CD4-positive, CD25-positive, alpha-beta regulatory T cell (primary cell): ENCODE measurements around the gene C11orf97. TPM values are rescaled to one million over a fixed set of nuclear protein-coding genes. Genes with fewer than 3 reads are reported as not detected.

Experiments used
- ATAC-seq, 2 donors: fragments of 150-1000 bp; cut with Tn5 transposase; one replicate each; pipeline ENCODE4 v1.10.0; 2021; ENCODE audit warnings: low read depth in 2 of 2, moderate number of reproducible peaks in 2 of 2, moderate library complexity in 1 of 2
- DNase-seq, 3 donors: peaks; one replicate each; pipeline versions ENCODE4 v3.0.0 to v3.0.0-alpha.2; 2012 to 2022; ENCODE audit warnings: mixed read lengths in 1 of 3
- H3K27ac ChIP-seq: one replicate; pipeline ENCODE4 v1.7.0; 2013; ENCODE audit warnings: mild to moderate bottlenecking, low read length; ENCODE audit not compliant: insufficient read depth, poor library complexity, severe bottlenecking
- H3K27me3 ChIP-seq: one replicate; pipeline ENCODE4 v1.7.0; 2013; ENCODE audit warnings: low read length; ENCODE audit not compliant: control insufficient read depth, insufficient read depth
- H3K36me3 ChIP-seq: one replicate; pipeline ENCODE4 v1.7.0; 2013; ENCODE audit warnings: mild to moderate bottlenecking, low read length, moderate library complexity; ENCODE audit not compliant: control insufficient read depth, insufficient read depth
- H3K4me1 ChIP-seq: 2 replicates; pipeline ENCODE4 v1.7.0; 2013; ENCODE audit warnings: mild to moderate bottlenecking, low read length; ENCODE audit not compliant: insufficient read depth, control insufficient read depth, poor library complexity, severe bottlenecking
- H3K4me3 ChIP-seq: one replicate; pipeline ENCODE4 v1.7.0; 2013; ENCODE audit warnings: low read depth, mild to moderate bottlenecking, low read length, moderate library complexity
- H3K9me3 ChIP-seq, 2 experiments: 1 replicate in 1 of 2; 2 replicates in 1 of 2; pipeline ENCODE4 v1.7.0; 2013; ENCODE audit warnings: low read length in 2 of 2, mild to moderate bottlenecking in 1 of 2, moderate library complexity in 1 of 2; ENCODE audit not compliant: control insufficient read depth in 2 of 2
- H3K27ac Mint-ChIP-seq, 3 donors: one replicate each; pipeline ENCODE4 v1.8.0; 2020 to 2022; ENCODE audit warnings: mild to moderate bottlenecking in 3 of 3, mixed read lengths in 3 of 3, moderate library complexity in 2 of 3
- H3K27me3 Mint-ChIP-seq: one replicate; pipeline ENCODE4 v1.8.0; 2022; ENCODE audit warnings: mild to moderate bottlenecking, mixed read lengths
- H3K36me3 Mint-ChIP-seq: one replicate; pipeline ENCODE4 v1.8.0; 2020; ENCODE audit warnings: mixed read lengths
- H3K4me1 Mint-ChIP-seq, 4 donors: one replicate each; pipeline ENCODE4 v1.8.0; 2020 to 2022; ENCODE audit warnings: mixed read lengths in 4 of 4, mild to moderate bottlenecking in 1 of 4
- H3K4me3 Mint-ChIP-seq, 4 donors: one replicate each; pipeline ENCODE4 v1.8.0; 2020 to 2022; ENCODE audit warnings: mild to moderate bottlenecking in 4 of 4, mixed read lengths in 4 of 4, moderate library complexity in 3 of 4
- H3K9me3 Mint-ChIP-seq, 7 donors: one replicate each; pipeline ENCODE4 v1.8.0; 2020 to 2022; ENCODE audit warnings: mixed read lengths in 7 of 7, mild to moderate bottlenecking in 3 of 7, moderate library complexity in 2 of 7
- polyA plus RNA-seq, 4 donors: library from polyadenylated mRNA; unstranded; fragments of 300-500 nt; fragmentation: Illumina TruSeq; gene quantifications; one replicate each; pipeline ENCODE4 v1.2.3, GENCODE V29; 2021
- total RNA-seq: library from RNA; stranded (reverse); gene quantifications from one replicate; pipeline ENCODE4 v1.2.3, GENCODE V29; 2022

C11orf97 gene, protein sequence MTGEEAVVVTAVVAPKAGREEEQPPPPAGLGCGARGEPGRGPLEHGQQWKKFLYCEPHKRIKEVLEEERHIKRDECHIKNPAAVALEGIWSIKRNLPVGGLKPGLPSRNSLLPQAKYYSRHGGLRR
- total RNA-seq (not detected), polyA plus RNA-seq (not detected)

DNA sequence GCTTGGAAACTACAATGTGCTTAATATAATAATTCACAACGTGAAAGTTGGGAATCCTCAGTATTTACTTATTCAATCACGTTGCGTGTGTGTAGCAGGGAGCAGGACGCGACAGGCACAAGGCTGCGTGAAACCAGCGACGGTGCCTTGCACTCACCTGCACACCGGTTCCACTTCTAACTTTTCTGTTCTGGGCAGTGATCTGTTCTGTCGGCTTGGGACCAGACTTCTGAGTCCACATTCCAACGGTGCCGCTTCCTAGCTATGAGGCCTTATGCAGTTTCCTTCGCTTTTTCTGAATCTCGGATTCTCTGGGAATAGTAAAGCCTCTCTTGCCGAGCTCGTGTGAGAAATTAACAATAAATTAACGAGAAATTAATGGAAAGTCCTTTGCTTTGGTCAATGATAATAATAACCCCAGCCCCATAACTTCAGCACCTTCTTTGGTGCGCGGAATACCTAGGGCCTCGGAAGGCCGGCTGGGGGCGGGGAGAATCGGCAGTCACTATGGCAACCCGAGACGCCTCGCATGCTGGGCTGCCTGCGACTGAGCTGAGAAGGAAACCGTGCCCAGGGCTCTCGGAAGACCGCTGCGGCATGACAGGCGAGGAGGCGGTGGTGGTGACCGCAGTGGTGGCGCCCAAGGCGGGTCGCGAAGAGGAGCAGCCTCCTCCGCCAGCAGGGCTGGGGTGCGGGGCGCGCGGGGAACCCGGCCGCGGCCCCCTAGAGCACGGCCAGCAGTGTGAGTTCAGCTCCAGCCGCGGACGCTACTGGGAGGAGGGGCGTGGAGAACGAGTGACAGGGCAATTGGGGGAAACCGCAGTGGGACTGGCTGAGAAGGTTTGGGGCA is at the start of gene C11orf97:
C11orf97 (plus strand) TSS at position 530 of the 850 bp plus-strand sequence; CDS start at position 598, 68 bp downstream.
- Mint-ChIP-seq H3K4me1 (peaks cover 0 to 14% (median 10%) of the 10 kb centered on the region in 4 donors), H3K9me3 (peaks cover 0 to 2% (median 0%) of the 10 kb centered on the region in 7 donors), H3K27me3 (peaks cover 65% of the 10 kb centered on the region), H3K27ac (peak within 1 kb of the TSS in 1 of 3 donors; percentile 84), H3K36me3 (no peaks in the 10 kb centered on the region), H3K4me3 (peak within 1 kb of the TSS in 3 of 4 donors; percentile 78 to 82 (median 80))
- H3K4me3 ChIP-seq, result peak within 1 kb of the TSS; percentile 16
- peaks cover 11% of the 10 kb centered on the region for H3K4me1 ChIP-seq
- H3K36me3 ChIP-seq, result no peaks in the 10 kb centered on the region
- no peak within 1 kb of the TSS for H3K27ac ChIP-seq
- H3K27me3 ChIP-seq, result peaks cover 19% of the 10 kb centered on the region
- H3K9me3 ChIP-seq, result no peaks in the 10 kb centered on the region
- ATAC-seq, result peak; percentile 69 to 72
- DNase-seq, result peak; percentile 5 to 70 (median 43)

DNA sequence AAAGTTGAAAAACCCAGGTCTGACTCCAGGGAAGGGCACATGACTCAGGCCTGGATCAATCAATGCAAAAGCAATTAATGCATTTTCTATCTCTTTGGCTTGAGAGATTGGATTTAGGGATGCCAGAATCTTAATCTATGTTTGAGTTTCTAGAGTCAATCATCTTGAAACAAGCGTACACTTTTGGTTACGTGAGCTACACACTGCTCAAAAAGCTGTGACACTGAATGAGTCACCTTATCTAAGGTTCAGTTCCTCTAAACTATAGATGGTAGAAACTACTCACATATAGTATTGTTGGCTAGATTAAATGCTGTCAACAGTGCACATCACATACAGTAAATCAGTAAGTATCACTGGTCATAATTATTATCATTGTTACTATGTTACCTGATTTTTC is 42.8 kb upstream of the C11orf97 start:
- no peak for DNase-seq
- Mint-ChIP-seq H3K27me3 (no peaks in the 10 kb centered on the region), H3K4me1 (peaks cover 11 to 21% (median 15%) of the 10 kb centered on the region in 4 donors), H3K27ac (no peak overlapping the region), H3K9me3 (no peaks in the 10 kb centered on the region), H3K36me3 (peaks cover 59% of the 10 kb centered on the region), H3K4me3 (no peak overlapping the region)
- ATAC-seq, result no peak
- Histone ChIP-seq H3K4me3 (no peak overlapping the region), H3K36me3 (peaks cover 36% of the 10 kb centered on the region), H3K4me1 (no peaks in the 10 kb centered on the region), H3K27ac (no peak overlapping the region), H3K9me3 (no peaks in the 10 kb centered on the region), H3K27me3 (no peaks in the 10 kb centered on the region)

DNA sequence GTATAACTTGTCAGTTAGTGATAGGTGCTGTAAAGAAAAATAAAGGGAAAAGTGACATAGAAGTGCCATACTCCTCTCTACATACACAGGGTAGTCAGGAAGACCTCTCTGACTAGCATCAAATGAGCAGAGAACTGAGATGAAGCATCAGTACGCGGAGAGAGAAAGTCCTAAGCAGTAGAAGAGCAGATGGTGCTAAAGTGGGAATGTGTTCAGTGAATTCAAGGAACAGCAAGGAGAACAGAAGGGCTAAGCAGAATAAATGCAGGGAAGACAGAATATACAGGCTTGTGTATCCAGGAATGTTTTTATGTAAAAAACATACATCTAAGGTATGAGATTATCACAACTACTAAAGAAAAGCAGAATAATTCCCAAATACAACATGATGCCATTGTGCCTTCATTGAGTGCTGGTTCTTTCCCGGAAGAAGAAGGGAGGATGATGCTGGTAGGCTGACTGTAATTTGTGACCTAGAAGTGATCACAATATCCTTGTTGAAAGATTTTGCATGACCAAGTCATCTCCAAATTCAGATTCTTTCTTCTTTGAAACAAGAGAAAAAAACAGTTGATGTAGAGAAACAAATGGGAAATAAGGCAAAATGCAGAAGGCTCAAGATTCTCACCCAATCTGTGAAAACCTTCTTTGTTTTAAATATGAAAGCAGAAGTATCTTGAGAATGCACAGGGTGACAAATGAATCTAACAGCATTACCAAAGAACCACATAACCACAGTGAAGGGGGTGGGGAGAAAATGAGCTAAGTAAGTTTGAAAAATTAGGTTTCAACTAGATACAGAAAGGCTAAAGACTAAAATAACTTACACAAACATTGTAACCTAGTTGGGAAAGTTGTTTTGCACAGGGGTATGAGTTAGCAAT is 39.1 kb upstream of the C11orf97 start:
- peaks cover 15 to 29% (median 15%) of the 10 kb centered on the region in 4 donors for H3K4me1 Mint-ChIP-seq
- peak in 1 of 2 donors; percentile 45 for ATAC-seq
- H3K36me3 Mint-ChIP-seq, result peaks cover 55% of the 10 kb centered on the region
- Histone ChIP-seq H3K4me3 (no peak overlapping the region), H3K4me1 (no peaks in the 10 kb centered on the region), H3K27ac (no peak overlapping the region), H3K27me3 (no peaks in the 10 kb centered on the region), H3K36me3 (peaks cover 49% of the 10 kb centered on the region), H3K9me3 (no peaks in the 10 kb centered on the region)
- H3K27ac Mint-ChIP-seq, result peak overlapping the region in 1 of 3 donors; percentile 45
- H3K27me3 Mint-ChIP-seq, result no peaks in the 10 kb centered on the region
- no peaks in the 10 kb centered on the region for H3K9me3 Mint-ChIP-seq
- DNase-seq, result peak in 1 of 3 donors; percentile 63
- H3K4me3 Mint-ChIP-seq, result peak overlapping the region in 1 of 4 donors; percentile 16

DNA sequence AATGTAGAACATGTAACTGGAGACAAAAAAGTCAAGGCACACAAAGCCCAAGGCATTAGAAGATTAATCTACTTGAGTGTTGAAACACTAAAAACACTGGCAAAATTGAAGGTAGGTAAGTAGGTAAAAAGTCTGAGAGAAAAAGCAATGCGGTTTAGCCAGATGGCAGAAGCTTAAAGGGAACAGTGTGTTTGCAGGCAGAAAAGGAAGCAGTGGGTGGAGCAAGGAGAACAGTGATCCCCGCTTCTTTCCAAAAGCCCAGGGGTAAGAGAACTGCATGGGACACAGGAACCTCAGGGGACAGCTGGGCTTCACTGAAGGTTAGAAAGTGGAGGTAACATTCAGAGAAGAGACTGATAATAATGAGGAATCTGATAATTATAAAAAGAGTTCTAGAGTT is 34.6 kb upstream of the C11orf97 start:
- Histone ChIP-seq H3K4me1 (no peaks in the 10 kb centered on the region), H3K9me3 (no peaks in the 10 kb centered on the region), H3K36me3 (peaks cover 53% of the 10 kb centered on the region), H3K27me3 (no peaks in the 10 kb centered on the region), H3K4me3 (no peak overlapping the region), H3K27ac (no peak overlapping the region)
- no peaks in the 10 kb centered on the region for H3K27me3 Mint-ChIP-seq
- no peaks in the 10 kb centered on the region for H3K9me3 Mint-ChIP-seq
- ATAC-seq (no peak), DNase-seq (no peak)
- H3K36me3 Mint-ChIP-seq, result peaks cover 61% of the 10 kb centered on the region
- no peak overlapping the region for H3K4me3 Mint-ChIP-seq
- peak overlapping the region in 1 of 3 donors; percentile 83 for H3K27ac Mint-ChIP-seq
- H3K4me1 Mint-ChIP-seq, result peaks cover 15 to 24% (median 19%) of the 10 kb centered on the region in 4 donors

DNA sequence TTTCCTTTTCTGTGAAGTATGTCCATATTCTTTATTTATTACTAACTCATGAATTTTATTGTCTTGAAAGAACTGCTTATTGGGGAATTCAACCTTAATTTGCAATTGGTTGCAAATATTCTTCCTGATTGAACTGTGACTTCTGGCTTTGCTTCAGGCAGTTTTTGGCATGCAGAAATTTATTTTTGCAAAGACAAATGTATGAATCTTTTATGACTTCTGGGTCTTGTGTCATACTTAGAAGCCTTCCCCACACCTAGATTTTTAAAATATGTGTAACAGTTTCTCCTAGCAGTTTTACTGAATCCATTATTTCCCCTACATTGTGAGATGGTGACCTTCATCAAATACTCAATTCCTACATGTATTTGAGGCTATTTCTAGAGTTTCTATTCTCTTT is 30.9 kb upstream of the C11orf97 start:
- H3K4me1 ChIP-seq, result no peaks in the 10 kb centered on the region
- no peak overlapping the region for H3K27ac ChIP-seq
- DNase-seq (no peak), ATAC-seq (no peak)
- Mint-ChIP-seq H3K4me3 (no peak overlapping the region), H3K36me3 (peaks cover 64% of the 10 kb centered on the region), H3K27ac (no peak overlapping the region), H3K27me3 (no peaks in the 10 kb centered on the region), H3K4me1 (peaks cover 5 to 21% (median 8%) of the 10 kb centered on the region in 4 donors), H3K9me3 (no peaks in the 10 kb centered on the region)
- H3K27me3 ChIP-seq, result no peaks in the 10 kb centered on the region
- H3K36me3 ChIP-seq, result peaks cover 62% of the 10 kb centered on the region
- H3K4me3 ChIP-seq, result no peak overlapping the region
- no peaks in the 10 kb centered on the region for H3K9me3 ChIP-seq

DNA sequence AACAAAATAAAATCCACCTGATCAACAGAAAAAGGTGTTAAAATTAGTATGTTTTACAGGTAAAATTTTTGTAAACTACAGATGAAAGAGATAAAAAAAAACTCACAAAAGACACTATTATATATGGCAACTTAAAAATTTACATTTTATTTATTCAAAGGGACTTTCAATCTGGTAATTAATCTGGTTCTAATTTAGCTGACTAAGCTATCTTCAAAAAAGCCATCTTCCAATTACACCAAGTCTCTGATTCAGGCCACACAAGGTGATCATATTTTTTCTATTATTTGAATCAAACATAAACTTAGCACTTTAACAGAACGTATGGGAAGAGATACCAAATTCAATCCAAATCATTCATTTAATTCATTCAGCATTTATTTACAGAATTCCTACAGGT is 26.2 kb upstream of the C11orf97 start:
- no peak overlapping the region for H3K4me3 Mint-ChIP-seq
- H3K36me3 ChIP-seq, result peaks cover 64% of the 10 kb centered on the region
- no peaks in the 10 kb centered on the region for H3K27me3 ChIP-seq
- H3K4me3 ChIP-seq, result no peak overlapping the region
- H3K27ac Mint-ChIP-seq, result no peak overlapping the region
- no peaks in the 10 kb centered on the region for H3K27me3 Mint-ChIP-seq
- H3K36me3 Mint-ChIP-seq, result peaks cover 76% of the 10 kb centered on the region
- H3K4me1 Mint-ChIP-seq, result peaks cover 20 to 41% (median 26%) of the 10 kb centered on the region in 4 donors
- no peaks in the 10 kb centered on the region for H3K4me1 ChIP-seq
- H3K9me3 Mint-ChIP-seq, result no peaks in the 10 kb centered on the region
- no peak for ATAC-seq
- no peak overlapping the region for H3K27ac ChIP-seq
- no peak for DNase-seq
- no peaks in the 10 kb centered on the region for H3K9me3 ChIP-seq

DNA sequence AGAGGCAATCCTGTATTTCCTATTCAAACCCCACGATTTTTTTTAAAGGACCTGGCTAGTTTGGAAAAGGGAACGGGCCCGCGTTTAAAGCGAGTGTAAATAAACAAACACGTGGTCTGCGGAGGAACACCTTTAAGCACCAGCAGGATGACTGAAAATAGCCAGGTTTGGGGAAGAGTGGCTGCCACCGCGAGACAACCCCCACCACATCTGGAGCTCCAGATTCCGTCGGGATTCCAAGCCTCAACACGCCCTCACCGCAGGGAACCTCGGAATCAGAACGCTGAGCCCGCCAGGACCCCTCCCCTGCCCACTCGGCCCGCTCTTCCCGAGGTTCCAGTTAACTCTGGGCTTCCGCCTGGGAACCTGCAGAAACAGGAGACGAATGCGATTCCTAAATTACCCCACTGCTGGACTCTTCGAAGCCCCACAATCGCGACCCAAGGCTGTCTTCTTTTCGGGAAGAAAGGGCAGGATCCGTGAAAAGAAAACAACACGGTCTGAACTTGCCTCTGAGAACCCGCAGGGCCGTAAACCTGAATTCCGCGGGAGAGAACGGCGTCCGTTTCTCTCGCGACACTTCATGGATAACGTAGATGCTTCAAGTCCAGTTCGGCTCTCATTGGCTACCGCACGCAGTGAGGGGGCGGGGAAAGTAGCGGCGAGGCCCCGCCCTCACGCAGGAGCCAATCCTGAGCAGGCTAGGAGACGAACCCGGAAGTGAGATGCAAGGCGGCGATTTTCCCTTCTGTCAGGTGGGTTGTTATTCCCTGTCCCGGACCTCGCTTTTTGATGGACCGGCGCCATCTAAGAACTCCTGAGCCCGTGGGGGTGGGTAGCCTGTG is 18.8 kb upstream of the C11orf97 start, which contains the start of the genes ANKRD49 and MRE11:
ANKRD49 (plus strand) TSS at position 704 of the 845 bp plus-strand sequence. CDS start 2,710 bp downstream, outside the sequence.
MRE11 (minus strand) TSS at position 564 of the 845 bp plus-strand sequence. CDS start 1,043 bp downstream, outside the sequence.
- H3K27ac ChIP-seq, result peak within 1 kb of the TSS; percentile 90
- Mint-ChIP-seq H3K27ac (peak within 1 kb of the TSS; percentile 96 to 99 (median 98)), H3K4me3 (peak within 1 kb of the TSS; percentile 92 to 99 (median 95)), H3K27me3 (no peaks in the 10 kb centered on the region), H3K36me3 (peaks cover 38% of the 10 kb centered on the region), H3K9me3 (no peaks in the 10 kb centered on the region), H3K4me1 (peaks cover 37 to 65% (median 50%) of the 10 kb centered on the region in 4 donors)
- no peaks in the 10 kb centered on the region for H3K27me3 ChIP-seq
- peaks cover 35% of the 10 kb centered on the region for H3K4me1 ChIP-seq
- no peaks in the 10 kb centered on the region for H3K9me3 ChIP-seq
- peak; percentile 95 to 98 (median 98) for DNase-seq
- H3K36me3 ChIP-seq, result peaks cover 36% of the 10 kb centered on the region
- H3K4me3 ChIP-seq, result peak within 1 kb of the TSS; percentile 95
- ATAC-seq, result peak; percentile 99 to 100
